Metanephros (tissue), 1 donor: Measurements from ENCODE around the gene SLC25A20. TPM values are rescaled to one million over a fixed set of nuclear protein-coding genes. Genes with fewer than 3 reads are reported as not detected.

ENCODE experiments used
- total RNA-seq: library from RNA; depleted of rRNA; stranded (reverse); fragments of >200 nt; gene quantifications from one replicate; pipeline ENCODE4 v1.2.3, GENCODE V29; 2014

The SLC25A20 gene, protein sequence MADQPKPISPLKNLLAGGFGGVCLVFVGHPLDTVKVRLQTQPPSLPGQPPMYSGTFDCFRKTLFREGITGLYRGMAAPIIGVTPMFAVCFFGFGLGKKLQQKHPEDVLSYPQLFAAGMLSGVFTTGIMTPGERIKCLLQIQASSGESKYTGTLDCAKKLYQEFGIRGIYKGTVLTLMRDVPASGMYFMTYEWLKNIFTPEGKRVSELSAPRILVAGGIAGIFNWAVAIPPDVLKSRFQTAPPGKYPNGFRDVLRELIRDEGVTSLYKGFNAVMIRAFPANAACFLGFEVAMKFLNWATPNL
- total RNA-seq, result 15.2 TPM

DNA sequence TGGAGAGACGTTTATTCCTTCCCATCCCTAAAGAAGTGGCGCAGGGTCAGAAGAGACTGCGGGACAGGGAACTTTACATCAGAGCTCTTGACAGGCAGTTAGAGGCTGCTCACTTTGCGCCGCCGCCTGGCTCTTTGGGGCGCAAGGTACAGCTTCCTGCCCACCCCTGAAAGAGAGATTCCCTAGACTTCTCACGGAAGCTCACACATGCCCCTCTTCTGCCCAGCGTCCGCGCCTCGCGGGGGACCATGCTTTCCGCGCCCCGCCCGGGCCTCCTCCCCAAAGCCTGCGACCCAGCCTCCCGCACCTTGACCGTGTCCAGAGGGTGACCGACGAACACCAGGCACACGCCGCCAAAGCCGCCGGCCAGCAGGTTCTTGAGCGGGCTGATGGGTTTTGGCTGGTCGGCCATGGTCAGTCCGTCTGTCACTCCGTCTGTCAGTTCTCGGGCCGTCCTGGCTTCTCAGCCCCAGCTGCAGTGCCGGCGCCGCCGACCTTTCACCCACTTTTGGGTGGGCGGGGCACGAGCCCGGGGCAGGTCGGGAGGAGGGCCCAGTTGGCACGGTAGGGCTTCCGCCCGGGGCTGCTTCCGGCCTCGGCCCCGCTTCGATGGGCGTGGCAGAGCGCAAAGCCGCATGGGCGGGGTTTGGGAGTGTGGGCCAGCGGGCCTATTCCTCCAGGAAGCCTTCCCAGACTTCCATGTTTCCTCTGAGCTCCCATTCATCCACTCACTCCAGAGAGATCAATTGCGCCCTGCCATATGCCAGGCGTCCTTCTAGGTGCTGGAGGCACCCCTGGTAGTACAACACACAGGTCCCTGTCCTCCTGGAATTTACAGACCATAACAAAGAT, at the start of gene SLC25A20:
Gene SLC25A20, minus strand, starts transcription at position 500 of the 852 bp plus-strand sequence. Its CDS starts 88 bp downstream, at position 412.

DNA sequence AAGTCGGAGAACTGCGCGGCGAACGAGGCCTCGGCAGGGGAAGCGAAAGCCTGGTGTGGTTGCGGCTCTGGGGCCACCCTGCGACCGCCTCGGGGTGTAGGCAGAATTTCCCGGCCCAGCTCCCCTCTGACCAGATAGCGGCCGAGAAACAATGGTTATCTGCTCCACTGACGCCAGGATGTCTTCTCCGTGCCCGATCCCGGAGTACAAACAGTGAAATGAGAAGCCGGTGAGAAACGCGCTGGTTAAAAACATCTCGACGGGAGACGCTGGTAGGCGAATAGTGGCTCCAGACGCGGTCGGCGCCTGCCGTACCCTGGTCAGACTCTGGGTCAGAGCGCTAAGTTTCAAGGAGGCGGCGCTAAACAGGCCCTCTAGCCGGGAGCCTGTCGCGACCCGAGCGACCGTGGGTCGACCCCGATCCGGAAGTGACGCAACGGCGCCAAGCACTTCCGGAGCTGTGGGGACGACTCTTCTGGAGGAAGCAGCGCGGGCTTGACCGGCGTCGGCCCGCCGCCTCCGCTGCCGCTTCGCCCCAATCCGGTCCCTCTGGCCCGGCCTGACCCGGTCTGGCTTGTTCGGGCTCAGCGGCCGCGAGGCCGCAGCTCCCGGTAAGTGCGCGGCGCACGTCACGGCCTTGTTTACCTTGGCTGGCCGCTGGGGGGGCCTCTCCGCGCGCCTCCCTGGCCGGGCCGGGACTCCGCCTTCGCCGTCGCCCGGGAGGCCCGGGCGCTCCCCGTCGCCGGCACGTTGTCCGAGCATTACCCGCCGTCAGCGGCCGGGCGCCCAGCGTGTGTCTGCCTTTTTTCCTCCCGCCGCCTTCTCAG, 19.9 kb upstream of the SLC25A20 start, which contains the start of gene ARIH2:
Gene ARIH2, plus strand, starts transcription at position 455 of the 827 bp plus-strand sequence. CDS start 8,717 bp downstream, outside the sequence.

DNA sequence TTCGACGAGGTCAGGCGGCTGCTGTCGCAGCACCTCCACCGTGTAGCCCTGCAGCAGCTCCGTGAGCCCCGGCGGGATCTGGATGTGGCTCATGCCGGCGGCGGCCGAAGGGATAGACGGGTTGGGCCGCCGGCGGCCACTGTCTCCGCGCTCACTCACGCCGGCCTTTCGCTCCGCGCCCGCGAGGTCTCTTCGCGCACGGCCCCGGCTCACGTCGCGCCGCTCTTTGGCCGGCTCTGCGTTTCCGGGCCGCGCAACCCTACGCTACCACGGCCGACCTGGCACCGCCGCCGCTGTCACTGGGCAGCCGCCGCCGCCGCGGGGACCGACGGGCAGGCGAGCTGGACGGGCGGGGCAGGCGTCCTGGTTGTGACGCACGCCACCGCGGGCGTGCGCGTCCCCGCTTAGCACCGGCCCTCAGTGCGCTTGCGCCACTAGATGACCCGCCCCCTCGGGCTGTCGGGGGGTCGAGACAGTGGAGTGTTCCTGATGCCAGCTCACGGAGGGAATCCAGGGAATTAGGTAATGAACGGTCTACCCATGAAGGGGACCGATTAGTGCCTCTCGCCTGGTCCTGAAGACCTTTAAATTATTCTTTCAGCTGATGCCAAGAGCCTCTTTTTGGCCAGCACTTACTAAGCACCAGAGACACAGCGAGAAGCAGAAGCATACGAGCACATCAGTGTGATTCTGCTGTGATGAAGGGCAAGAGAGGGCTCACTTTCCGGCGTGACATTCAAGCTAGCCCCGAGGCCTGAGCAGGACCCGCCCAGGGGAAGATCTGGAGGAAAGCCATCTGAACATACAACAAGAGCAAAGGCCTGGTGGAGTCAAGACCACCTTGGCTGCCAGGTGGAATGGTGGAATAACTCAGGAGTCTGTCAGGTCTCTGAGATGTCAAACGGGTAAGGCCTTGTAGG, 50.9 kb downstream of the SLC25A20 start, which contains the start of gene PRKAR2A:
Gene PRKAR2A, minus strand, starts transcription at position 371 of the 920 bp plus-strand sequence. Its CDS starts 278 bp downstream, at position 93.

Other genes starting within 250 kb of the SLC25A20 start
- 0.70 TPM for gene CELSR3, start 236.0 kb downstream of the SLC25A20 start, total RNA-seq
- 19.3 TPM for gene NCKIPSD, start 213.0 kb downstream of the SLC25A20 start, total RNA-seq
- gene IP6K2, start 181.7 kb downstream of the SLC25A20 start, total RNA-seq, result 111 TPM
- 24.2 TPM for gene PRKAR2A, start 51.0 kb downstream of the SLC25A20 start, total RNA-seq
- 86.1 TPM for gene ARIH2, start 20.0 kb upstream of the SLC25A20 start, total RNA-seq
- gene P4HTM, start 91.4 kb upstream of the SLC25A20 start, total RNA-seq, result 51.4 TPM
- 137 TPM for gene WDR6, start 108.5 kb upstream of the SLC25A20 start, total RNA-seq
- gene DALRD3, start 119.7 kb upstream of the SLC25A20 start, total RNA-seq, result 52.2 TPM
- 73.9 TPM for gene NDUFAF3, start 123.2 kb upstream of the SLC25A20 start, total RNA-seq
- gene IMPDH2, start 130.5 kb upstream of the SLC25A20 start, total RNA-seq, result 214 TPM
- 75.6 TPM for gene QRICH1, start 195.2 kb upstream of the SLC25A20 start, total RNA-seq
- 465 TPM for gene QARS1, start 205.9 kb upstream of the SLC25A20 start, total RNA-seq
- gene USP19, start 221.9 kb upstream of the SLC25A20 start, total RNA-seq, result 75.8 TPM
- gene LAMB2, start 234.2 kb upstream of the SLC25A20 start, total RNA-seq, result 537 TPM